NCI-H82 treated with DMSO at 0.1 percent for 48 hours (cell line): ENCODE data around the gene LYPD8.
"Not testable (repeated sequence)": the region's sequence is repeated elsewhere in the genome, so short reads cannot be mapped to it uniquely, and the experiment has no call there.

ENCODE experiments used
- DNase-seq: peaks from one replicate; lab custom pipeline; 2025; ENCODE audit not compliant: unreplicated experiment; lab: John Stamatoyannopoulos, UW

LYPD8 gene, protein sequence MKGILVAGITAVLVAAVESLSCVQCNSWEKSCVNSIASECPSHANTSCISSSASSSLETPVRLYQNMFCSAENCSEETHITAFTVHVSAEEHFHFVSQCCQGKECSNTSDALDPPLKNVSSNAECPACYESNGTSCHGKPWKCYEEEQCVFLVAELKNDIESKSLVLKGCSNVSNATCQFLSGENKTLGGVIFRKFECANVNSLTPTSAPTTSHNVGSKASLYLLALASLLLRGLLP

DNA sequence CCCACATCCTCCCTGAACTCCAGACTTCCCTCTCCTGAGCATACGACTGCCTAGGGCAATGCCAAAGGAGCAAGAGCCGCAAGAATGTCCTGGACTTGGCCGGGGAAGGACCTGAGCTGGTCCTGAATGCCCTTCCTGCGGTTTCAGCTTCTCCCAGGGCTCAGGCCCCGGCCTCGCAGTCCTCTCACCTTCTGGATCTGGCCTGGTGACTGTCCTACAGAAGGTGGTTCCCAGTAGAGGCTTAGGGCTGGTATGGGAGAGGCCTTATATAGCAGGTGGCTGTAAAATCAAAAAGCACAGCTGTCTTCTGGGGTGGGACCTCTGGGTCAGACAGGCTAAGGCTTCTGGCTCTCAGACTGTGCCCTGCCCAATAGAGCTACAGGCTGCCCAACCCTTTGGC, at the start of gene LYPD8:
Gene LYPD8 (minus strand): TSS at position 243 of the 400 bp plus-strand sequence. CDS start 4,678 bp downstream, outside the sequence.
- DNase-seq: no peak

DNA sequence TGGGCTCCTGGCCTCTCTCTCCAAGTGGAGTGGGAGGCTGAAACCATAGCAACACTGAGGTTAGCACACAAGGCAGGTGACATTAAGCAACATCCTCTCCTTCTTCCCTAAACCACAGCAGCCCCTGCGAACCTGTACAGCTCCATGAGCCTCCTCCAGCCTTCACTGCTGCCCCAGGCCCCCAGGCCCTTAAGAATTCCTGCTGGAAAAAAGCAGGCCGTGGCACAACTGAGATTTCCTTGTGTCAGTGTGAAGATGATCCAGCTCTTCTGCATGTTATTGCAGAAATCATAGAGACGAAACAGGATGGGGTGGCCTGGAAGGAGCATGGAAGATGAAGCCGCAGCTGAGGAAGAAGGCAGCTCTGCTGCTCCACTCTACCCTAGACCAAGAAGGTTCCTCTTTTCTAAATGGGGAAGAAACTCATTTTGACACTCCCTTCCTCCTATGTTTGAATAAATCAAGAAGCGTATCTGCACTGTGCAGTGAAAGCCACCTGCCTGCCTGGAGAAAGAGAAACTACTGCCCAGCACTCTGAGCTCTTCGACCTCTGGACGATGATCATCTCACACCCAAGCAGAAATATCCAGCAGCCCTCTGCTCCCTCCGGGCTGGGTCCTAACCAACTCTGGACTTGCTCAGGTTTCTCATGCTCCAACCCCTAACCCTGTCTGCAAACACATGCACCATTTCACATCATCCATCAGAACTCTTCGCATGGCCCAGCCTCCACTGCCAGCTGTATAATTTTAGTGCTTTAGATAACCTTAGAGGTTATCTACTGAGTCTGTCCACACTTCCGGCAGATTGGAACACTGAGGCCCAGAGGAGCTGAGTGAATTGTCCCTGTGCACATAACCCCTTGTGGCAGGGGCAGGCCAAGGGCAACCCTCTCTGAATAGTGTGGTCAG, 49.5 kb upstream of the LYPD8 start:
- no peak for DNase-seq

DNA sequence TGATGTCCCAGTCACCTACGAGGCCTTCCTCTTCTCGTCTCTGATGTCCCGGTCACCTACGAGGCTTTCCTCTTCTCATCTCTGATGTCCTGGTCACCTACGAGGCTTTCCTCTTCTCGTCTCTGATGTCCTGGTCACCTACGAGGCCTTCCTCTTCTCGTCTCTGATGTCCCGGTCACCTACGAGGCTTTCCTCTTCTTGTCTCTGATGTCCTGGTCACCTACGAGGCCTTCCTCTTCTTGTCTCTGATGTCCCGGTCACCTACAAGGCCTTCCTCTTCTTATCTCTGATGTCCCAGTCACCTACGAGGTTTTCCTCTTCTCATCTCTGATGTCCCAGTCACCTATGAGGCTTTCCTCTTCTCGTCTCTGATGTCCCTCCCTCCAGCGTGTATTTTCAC, 47.9 kb upstream of the LYPD8 start:
- DNase-seq: not testable (repeated sequence)

DNA sequence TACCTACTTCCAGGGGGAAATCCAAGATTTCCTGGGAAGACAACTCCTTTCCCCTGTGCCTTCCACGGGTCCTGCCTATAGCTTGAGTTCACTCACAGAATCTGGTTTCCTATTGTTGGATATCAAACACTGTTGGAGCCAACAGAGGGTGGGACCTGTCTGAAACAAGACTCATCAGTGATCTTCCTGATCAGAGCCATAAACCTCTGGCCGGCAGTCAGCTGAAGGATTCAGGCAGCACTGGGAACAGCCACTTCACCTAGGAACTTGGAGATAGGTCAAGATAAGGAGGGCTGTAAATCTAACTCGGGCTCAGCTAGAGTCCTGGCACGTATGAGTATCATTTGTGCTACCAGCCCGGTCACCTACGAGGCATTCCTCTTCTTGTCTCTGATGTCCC, 46.9 kb upstream of the LYPD8 start:
- DNase-seq: no peak

DNA sequence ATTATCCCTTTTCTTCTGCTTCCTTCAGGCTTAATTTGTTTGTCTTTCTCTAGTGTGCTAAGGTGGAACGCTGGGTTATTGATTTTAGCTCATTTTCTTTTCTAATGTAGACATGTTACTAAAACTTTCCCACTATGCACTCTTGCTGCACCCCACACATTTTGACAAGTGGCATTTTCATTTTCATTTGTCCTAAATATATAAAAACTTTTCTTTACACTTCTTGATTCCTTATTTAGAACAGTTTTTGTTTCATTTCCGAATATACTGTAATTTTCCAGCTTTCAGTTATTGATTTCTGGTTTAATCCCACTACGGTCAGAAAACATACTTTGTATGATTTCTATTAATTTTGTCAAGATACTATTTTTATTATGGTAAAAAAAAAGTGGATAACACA, 44.9 kb upstream of the LYPD8 start:
- DNase-seq: no peak

DNA sequence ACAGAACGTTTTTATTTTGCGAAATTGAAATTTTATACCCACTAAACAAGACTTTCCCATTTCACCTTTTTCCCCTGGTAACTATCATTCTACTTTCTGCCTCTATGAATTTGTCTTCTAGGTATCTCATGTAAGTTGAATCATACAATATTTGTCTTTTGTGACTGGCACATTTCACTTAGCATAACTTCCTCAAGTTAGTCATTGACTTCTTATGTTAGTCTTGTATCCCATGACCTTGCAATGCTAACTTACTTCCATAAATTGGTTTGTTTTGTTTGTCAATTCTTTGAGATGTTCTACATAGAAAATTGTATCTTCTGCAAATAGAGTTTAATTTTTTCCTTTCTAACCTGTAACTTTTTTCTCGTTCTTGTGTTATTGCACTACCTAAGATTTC, 43.2 kb upstream of the LYPD8 start:
- no peak for DNase-seq

DNA sequence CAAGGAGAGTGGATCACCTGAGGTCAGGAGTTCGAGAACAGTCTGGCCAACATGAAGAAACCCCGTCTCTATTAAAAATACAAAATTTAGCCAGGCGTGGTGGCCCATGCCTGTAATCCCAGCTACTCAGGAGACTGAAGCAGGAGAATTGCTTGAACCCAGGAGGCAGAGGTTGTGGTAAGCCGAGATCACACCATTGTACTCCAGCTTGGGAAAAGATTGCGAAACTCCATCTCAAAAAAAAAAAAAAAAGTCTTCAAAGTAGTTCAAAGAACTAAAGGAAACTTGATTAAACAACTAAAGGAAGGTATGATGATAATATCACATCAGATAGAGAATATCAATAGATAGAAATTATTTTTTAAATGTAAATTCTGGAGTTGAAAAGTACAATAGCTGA, 39.1 kb upstream of the LYPD8 start:
- DNase-seq: not testable (repeated sequence)

DNA sequence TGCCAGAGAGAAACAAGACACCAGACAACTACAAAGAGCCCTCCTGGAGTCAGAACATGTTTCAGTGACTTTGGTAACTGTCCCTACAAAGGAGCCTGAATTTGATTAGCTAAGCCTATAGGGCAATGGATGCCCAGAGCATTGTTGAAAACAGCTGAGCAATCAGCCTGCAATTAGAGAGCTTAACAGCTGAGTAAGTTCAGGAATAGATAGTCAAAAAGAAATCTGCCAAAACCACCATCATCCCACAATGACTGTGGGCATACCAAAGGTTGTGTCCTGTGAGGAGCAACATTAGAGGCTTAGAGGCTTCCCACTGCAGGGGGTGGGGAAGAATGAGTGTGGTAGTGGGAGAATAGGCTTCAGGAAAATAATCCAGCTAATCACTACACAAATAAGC, 38.0 kb upstream of the LYPD8 start:
- DNase-seq: no peak

DNA sequence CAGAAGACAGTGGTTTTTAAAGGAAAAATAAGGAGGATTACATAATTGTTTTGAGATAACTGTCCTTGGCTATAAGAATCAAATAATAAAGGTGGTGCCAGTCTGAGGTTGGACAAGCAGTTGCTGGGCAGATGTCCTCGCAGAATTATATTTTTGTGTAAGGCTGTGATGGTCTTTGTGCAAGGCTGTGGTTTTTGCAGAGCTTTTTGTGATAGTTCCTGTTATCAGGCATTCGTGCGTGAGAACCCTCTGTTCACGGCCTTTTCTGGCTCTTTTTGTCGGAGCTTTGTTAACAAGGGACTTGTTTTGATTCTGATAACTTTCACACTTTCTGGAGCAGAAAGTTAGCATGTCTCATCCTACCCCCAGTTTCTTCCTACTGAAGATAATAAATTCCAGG, 36.8 kb upstream of the LYPD8 start:
- DNase-seq: no peak

DNA sequence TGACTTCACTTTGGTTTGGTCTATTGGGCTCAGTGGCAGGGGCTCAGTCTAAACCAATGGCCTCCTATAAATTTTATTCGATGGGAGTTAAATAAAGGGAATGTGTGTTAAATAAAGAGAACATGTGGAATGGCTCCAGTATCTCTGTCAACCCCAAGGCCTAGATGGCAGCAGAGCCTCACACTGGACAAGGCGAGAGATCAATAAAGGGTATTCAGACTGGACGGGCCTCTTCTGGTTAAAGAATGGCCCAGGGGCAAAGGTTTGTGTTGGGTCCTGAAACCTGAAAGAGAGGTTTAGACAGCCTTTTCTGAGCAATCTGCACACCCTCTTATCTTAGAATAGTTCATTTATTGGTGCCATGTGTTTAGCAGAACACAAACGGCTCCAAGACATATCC, 35.5 kb upstream of the LYPD8 start:
- no peak for DNase-seq

DNA sequence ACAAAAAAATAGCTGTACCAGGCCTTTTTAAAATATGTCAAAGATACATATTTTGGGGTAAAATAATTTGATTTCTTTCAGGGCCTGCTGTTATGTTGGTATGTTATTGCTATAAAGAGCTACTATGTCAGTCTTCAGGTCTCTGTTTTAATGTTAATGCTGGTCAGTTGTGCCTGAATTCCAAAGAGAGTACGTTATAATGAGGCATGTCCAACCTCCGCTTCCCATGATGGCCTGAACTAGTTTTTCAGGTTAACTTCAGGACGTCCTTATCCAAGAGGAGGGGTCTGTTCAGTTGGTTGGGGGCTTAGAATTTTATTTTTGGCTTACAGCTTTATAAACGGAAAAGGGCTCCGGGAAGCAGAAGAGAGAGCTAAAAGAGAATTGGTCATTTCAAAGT, 34.9 kb upstream of the LYPD8 start:
- no peak for DNase-seq

DNA sequence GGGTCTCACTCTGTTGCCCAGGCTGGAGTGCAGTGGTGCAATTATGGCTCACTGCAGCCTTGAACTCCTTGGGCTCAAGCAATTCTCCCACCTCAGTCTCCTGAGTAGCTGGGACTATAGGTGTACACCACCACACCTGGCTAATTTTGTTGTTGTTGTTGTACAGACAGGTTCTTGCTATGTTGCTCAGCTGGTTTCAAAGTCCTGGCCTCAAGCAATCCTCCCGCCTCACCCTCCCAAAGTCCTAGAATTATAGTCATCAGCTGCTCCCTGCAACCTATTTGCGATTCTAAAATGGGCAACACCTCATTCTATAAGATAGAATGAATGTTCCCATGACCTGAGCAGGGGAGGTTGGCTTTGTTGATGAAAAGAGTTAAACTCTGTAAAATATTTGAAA, 33.8 kb upstream of the LYPD8 start:
- DNase-seq: not testable (repeated sequence)

DNA sequence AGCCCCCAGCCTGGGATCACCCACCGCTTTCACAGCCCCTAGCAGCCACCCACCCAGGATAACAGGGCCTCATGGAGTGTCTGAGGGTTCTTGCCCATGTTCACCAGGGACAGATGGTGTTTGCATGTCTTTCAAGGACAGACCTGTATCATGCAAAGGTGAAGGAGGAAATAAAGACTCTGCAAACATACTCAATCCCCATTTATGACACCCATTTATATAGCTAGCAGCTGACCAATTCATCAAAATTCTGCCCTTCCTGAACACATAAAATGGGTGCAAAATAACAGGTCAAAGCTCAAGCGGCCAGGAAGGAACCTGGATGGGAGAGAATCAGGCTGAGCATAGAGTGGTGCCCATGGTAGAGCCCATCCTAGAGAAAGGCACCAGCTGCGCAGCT, 32.8 kb upstream of the LYPD8 start:
- no peak for DNase-seq

DNA sequence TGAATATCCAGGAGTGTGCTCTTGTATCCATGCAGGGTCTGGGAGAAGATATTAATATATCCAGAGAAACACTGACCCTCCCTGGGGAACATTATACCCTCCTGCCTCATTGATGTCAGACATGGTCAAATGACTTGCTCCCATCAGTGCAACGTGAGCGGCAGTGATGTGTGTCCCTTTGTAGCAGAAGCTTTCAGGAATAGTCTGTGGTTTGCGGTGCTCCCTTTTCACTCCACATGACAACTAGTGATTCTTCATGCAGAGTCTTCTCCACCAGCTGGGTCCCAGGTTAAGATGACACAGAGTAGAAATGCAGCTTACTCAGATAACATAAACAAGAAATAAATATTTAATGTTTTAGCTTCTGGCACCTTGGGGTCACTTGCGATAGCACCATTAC, 31.9 kb upstream of the LYPD8 start:
- DNase-seq: no peak

DNA sequence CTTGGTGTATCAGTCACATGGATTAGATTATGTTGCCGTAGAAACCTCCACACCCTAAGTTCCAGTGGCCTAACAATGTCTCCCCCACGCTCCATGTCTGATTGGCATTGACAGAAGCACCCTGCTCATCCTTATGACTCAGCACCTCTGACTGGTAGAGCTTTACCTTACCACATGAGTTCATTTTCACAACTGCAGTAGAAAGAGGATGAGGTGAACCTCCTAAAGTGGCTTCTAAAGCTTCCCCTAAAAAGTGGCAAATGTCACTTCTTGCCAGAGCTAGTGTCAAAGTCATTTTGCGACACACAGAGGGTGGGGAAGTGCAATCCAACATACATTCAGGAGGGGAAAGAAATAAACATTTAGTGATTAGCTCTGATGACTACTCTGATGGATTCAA, 30.6 kb upstream of the LYPD8 start:
- DNase-seq: no peak

DNA sequence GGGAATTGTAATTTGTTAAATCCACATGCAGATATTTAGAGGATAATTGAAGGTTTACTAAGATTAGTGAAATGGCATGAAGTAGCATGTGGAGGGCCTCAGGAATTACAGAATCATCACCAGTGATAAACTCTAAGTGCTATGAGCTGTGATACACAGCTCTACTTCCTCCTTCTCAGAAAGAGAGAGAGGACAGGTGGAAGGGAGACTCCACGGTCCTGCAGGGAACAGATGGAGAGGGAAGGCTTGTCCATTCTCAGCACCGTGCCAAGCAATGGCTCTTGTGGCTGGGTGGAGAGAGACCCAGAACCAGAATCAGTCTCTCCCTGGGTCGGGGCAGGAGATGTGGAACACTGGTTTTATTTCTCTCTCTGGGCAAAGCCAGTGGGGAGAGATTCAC, 27.8 kb upstream of the LYPD8 start:
- DNase-seq: no peak

DNA sequence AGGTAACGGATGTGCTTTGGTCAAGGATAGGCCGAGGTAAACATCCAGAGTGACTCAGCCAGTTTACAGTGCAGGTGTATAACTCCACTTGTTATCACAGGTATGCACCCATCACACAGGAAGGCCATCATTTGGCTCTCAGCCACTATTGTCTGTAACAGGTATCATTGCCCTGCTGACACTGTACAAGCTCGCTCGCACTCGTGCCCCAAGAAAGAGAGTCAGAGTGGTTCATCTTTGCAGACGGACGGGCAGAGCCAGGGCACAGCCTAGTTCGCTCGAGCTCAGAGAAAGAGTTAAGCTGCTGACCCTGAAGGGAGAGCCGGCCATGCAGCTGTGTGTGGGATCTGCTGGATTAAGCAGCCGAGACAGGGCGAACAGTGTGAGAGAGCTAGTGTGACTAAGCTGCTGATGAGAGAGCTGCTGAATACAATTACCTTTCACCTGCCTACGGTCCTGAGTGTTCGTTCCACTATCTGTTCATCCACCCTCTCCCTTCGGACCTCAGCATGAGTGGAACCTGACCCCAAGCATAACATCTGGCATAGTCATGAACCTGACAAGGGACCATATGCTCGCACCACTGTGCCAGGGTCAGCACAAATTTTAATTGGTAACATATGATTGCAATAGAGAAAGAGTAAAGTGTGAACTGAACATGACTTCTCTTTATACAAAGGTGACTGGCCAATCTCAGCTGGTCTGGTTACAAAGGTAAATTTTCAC, 27.0 kb upstream of the LYPD8 start:
- DNase-seq: no peak

DNA sequence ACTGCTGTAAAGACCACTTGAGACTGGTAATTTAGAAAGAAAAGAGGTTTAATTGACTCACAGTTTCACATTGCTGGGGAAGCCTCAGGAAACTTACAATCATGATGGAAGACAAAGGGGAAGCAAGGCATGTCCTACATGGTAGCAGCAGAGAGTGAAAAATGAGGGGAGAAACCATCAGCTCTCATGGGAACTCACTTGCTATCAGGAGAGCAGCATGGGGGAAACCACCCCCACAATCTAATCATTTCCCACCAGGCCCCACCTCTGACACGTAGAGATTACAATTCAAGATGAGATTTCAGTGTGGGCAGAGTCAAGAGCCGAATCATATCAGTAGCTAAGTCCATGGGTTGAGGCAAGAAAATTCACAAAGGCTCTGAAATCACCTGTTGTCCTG, 23.8 kb upstream of the LYPD8 start:
- DNase-seq: no peak

DNA sequence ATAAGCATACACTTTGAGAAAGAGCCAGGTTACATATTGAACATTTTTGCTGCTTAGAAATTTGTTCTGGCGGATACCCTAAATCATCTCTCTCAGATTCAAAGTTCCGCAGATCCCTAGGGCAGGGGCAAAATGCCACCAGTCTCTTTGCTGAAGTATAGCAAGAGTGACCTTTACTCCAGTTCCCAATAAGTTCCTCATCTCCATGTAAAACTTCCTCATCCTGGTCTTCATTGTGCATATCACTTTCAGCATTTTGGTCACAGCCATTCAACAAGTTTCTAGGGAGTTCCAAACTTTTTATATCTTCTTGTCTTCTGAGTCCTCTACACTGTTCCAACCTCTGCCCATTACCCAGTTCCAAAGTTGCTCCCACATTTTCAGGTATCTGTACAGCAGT, 23.3 kb upstream of the LYPD8 start:
- DNase-seq: no peak

DNA sequence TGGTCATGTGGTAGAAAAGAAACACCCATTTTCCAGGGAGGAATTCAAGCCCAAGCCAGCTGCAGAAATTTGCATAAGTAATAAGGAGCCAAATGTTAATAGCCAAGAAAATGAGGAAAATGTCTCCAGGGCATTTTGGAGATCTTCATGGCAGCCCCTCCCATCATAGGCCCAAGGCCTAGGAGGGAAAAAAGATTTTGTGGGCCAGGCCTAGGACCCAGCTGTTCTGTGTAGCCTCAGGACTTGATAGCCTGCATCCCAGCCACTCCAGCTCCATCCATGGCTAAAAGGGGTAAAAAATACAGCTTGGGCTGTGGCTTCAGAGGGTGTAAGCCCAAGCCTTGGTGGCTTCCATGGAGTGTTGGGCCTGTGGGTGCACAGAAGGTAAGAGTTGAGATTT, 21.4 kb upstream of the LYPD8 start:
- no peak for DNase-seq

DNA sequence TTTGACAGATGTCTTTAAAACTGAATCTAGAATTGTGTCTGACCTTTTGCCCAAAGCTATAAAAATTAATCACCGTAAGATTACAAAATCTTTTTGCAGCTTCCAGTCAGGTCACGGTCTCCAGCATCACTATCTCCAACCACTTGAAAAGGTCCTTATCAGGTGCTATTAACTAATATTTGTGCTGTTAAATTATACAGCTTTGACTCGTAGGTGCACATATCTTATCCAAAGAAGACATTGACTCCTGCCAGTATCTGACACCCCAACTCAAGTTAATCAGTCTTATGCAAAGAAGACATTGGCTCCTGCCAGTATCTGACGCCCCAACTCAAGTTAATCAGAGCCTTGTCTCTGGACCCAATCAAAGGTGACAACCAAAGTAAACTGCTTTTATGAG, 19.9 kb upstream of the LYPD8 start:
- DNase-seq: no peak

DNA sequence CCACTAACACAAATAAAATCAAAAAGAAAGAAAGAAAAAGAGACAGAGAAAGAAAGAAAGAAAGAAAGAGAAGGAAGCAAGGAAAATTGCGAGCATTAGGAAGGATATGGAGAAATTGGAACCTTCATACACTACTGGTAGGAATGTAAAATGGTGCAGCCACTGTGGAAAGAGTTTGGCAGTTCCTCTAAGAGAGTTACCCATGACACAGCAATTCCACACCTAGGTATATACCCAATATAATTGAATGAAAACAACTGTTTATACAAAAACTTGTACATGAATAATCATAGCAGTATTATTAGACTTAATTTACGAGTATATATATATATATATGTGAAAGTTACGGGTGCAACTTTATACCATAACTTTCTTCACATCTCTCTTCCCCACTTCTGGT, 4.1 kb upstream of the LYPD8 start:
- no peak for DNase-seq
